ENCODE results near the gene ZNF385B. TPM values are rescaled to one million over a fixed set of nuclear protein-coding genes. Genes with fewer than 3 reads are reported as not detected.

ZNF385B gene
- total RNA-seq, 1 donor from 2014 or later, result not detected

GRCh38 chr2:179691235-179691634, 170.2 kb downstream of the ZNF385B start:
- intact Hi-C loops (cut with micrococcal nuclease), result no loop called here
- Mint-ChIP-seq H3K9me3 (no peaks in the 10 kb centered on the region), H3K4me3 (no peak overlapping the region), H3K27ac (no peak overlapping the region), H3K36me3 (ENCODE audit: low read depth) (no peaks in the 10 kb centered on the region), H3K4me1 (no peaks in the 10 kb centered on the region), H3K27me3 (no peaks in the 10 kb centered on the region)
- no peak for DNase-seq

- Mint-ChIP-seq H3K27me3 (no peaks in the 10 kb centered on the region), H3K4me1 (no peaks in the 10 kb centered on the region), H3K4me3 (no peak overlapping the region), H3K9me3 (no peaks in the 10 kb centered on the region), H3K36me3 (ENCODE audit: low read depth) (no peaks in the 10 kb centered on the region), H3K27ac (no peak overlapping the region)
- intact Hi-C loops (cut with micrococcal nuclease), result no loop called here
- no peak for DNase-seq
Observed at GRCh38 chr2:179686718-179687342, 174.6 kb downstream of the ZNF385B start.

- intact Hi-C loops (cut with micrococcal nuclease), result no loop called here
- H3K36me3 Mint-ChIP-seq (ENCODE audit: low read depth), result no peaks in the 10 kb centered on the region
- H3K4me3 Mint-ChIP-seq, result no peak overlapping the region
- no peaks in the 10 kb centered on the region for H3K27me3 Mint-ChIP-seq
- H3K27ac Mint-ChIP-seq, result no peak overlapping the region
- H3K4me1 Mint-ChIP-seq, result no peaks in the 10 kb centered on the region
- no peaks in the 10 kb centered on the region for H3K9me3 Mint-ChIP-seq
- no peak for DNase-seq
Observed at GRCh38 chr2:179686069-179686468, 175.3 kb downstream of the ZNF385B start.

- no peaks in the 10 kb centered on the region for H3K27me3 Mint-ChIP-seq
- no peak overlapping the region for H3K4me3 Mint-ChIP-seq
- intact Hi-C loops (cut with micrococcal nuclease), result no loop called here
- no peaks in the 10 kb centered on the region for H3K9me3 Mint-ChIP-seq
- no peak overlapping the region for H3K27ac Mint-ChIP-seq
- H3K36me3 Mint-ChIP-seq (ENCODE audit: low read depth), result no peaks in the 10 kb centered on the region
- H3K4me1 Mint-ChIP-seq, result no peaks in the 10 kb centered on the region
- DNase-seq, result no peak
Observed at GRCh38 chr2:179685146-179685545, 176.3 kb downstream of the ZNF385B start.

GRCh38 chr2:179682756-179683155, 178.7 kb downstream of the ZNF385B start:
- no peaks in the 10 kb centered on the region for H3K4me1 Mint-ChIP-seq
- H3K4me3 Mint-ChIP-seq, result no peak overlapping the region
- DNase-seq, result no peak
- intact Hi-C loops (cut with micrococcal nuclease), result no loop called here
- H3K27ac Mint-ChIP-seq, result no peak overlapping the region
- no peaks in the 10 kb centered on the region for H3K36me3 Mint-ChIP-seq (ENCODE audit: low read depth)
- no peaks in the 10 kb centered on the region for H3K9me3 Mint-ChIP-seq
- no peaks in the 10 kb centered on the region for H3K27me3 Mint-ChIP-seq

- Mint-ChIP-seq H3K36me3 (ENCODE audit: low read depth) (no peaks in the 10 kb centered on the region), H3K9me3 (no peaks in the 10 kb centered on the region), H3K4me3 (no peak overlapping the region), H3K4me1 (no peaks in the 10 kb centered on the region), H3K27ac (no peak overlapping the region), H3K27me3 (no peaks in the 10 kb centered on the region)
- DNase-seq, result no peak
- intact Hi-C loops (cut with micrococcal nuclease), result no loop called here
Observed at GRCh38 chr2:179677746-179678505, 183.5 kb downstream of the ZNF385B start.

- DNase-seq, result no peak
- Mint-ChIP-seq H3K4me3 (no peak overlapping the region), H3K27me3 (no peaks in the 10 kb centered on the region), H3K9me3 (no peaks in the 10 kb centered on the region), H3K36me3 (ENCODE audit: low read depth) (no peaks in the 10 kb centered on the region), H3K4me1 (no peaks in the 10 kb centered on the region), H3K27ac (no peak overlapping the region)
- intact Hi-C loops (cut with micrococcal nuclease), result no loop called here
Observed at GRCh38 chr2:179677077-179677688, 184.2 kb downstream of the ZNF385B start.

- Mint-ChIP-seq H3K27me3 (no peaks in the 10 kb centered on the region), H3K4me1 (no peaks in the 10 kb centered on the region), H3K4me3 (no peak overlapping the region), H3K9me3 (no peaks in the 10 kb centered on the region), H3K27ac (no peak overlapping the region), H3K36me3 (ENCODE audit: low read depth) (no peaks in the 10 kb centered on the region)
- no peak for DNase-seq
- intact Hi-C loops (cut with micrococcal nuclease), result no loop called here
Observed at GRCh38 chr2:179675435-179675834, 186.0 kb downstream of the ZNF385B start.

GRCh38 chr2:179671043-179671981, 190.1 kb downstream of the ZNF385B start:
- Mint-ChIP-seq H3K4me3 (no peak overlapping the region), H3K27me3 (no peaks in the 10 kb centered on the region), H3K27ac (no peak overlapping the region), H3K4me1 (no peaks in the 10 kb centered on the region), H3K36me3 (ENCODE audit: low read depth) (no peaks in the 10 kb centered on the region), H3K9me3 (no peaks in the 10 kb centered on the region)
- DNase-seq, result no peak
- intact Hi-C loops (cut with micrococcal nuclease), result no loop called here

- DNase-seq, result no peak
- Mint-ChIP-seq H3K4me3 (no peak overlapping the region), H3K4me1 (no peaks in the 10 kb centered on the region), H3K27ac (no peak overlapping the region), H3K9me3 (no peaks in the 10 kb centered on the region), H3K27me3 (no peaks in the 10 kb centered on the region), H3K36me3 (ENCODE audit: low read depth) (no peaks in the 10 kb centered on the region)
- intact Hi-C loops (cut with micrococcal nuclease), result no loop called here
Observed at GRCh38 chr2:179669196-179669595, 192.2 kb downstream of the ZNF385B start.

- H3K4me1 Mint-ChIP-seq, result no peaks in the 10 kb centered on the region
- DNase-seq, result no peak
- no peaks in the 10 kb centered on the region for H3K27me3 Mint-ChIP-seq
- H3K27ac Mint-ChIP-seq, result no peak overlapping the region
- no peaks in the 10 kb centered on the region for H3K9me3 Mint-ChIP-seq
- no peaks in the 10 kb centered on the region for H3K36me3 Mint-ChIP-seq (ENCODE audit: low read depth)
- H3K4me3 Mint-ChIP-seq, result no peak overlapping the region
- intact Hi-C loops (cut with micrococcal nuclease), result no loop called here
Observed at GRCh38 chr2:179664972-179665812, 196.2 kb downstream of the ZNF385B start.

- DNase-seq, result no peak
- intact Hi-C loops (cut with micrococcal nuclease), result no loop called here
- no peaks in the 10 kb centered on the region for H3K4me1 Mint-ChIP-seq
- no peak overlapping the region for H3K27ac Mint-ChIP-seq
- no peak overlapping the region for H3K4me3 Mint-ChIP-seq
- H3K9me3 Mint-ChIP-seq, result no peaks in the 10 kb centered on the region
- no peaks in the 10 kb centered on the region for H3K36me3 Mint-ChIP-seq (ENCODE audit: low read depth)
- H3K27me3 Mint-ChIP-seq, result no peaks in the 10 kb centered on the region
Observed at GRCh38 chr2:179661986-179662385, 199.4 kb downstream of the ZNF385B start.

GRCh38 chr2:179657068-179657595, 204.3 kb downstream of the ZNF385B start:
- intact Hi-C loops (cut with micrococcal nuclease), result no loop called here

More at GRCh38 chr2:179657068-179657595, 204.3 kb downstream of the ZNF385B start:
- Mint-ChIP-seq H3K36me3 (ENCODE audit: low read depth) (no peaks in the 10 kb centered on the region), H3K9me3 (no peaks in the 10 kb centered on the region), H3K27me3 (no peaks in the 10 kb centered on the region), H3K27ac (no peak overlapping the region), H3K4me3 (no peak overlapping the region), H3K4me1 (no peaks in the 10 kb centered on the region)
- no peak for DNase-seq

Measured in activated CD4-positive, alpha-beta T cell treated with anti-CD3 and anti-CD28 coated beads, Interleukin-2, amount 10 ng/mL, durations not matched to agents 24 days and 14 days (primary cell).